Stomach (tissue), 19 donors: ENCODE results near the gene AKAP9. TPM values are rescaled to one million over a fixed set of nuclear protein-coding genes. Genes with fewer than 3 reads are reported as not detected.
"Not testable (repeated sequence)": the region's sequence is repeated elsewhere in the genome, so short reads cannot be mapped to it uniquely, and the experiment has no call there.

Experiments
- DNase-seq, 2 donors: peaks; one replicate each; pipeline versions ENCODE4 v3.0.0 to v3.0.0-alpha.2; 2013 to 2019
- H3K27ac ChIP-seq, 5 donors: fragments of 200-600 bp in 4 of 5; sonication (generic) in 4 of 5; one replicate each; pipeline ENCODE4 v1.5.1; 2013 to 2019; ENCODE audit warnings: mild to moderate bottlenecking in 1 of 5, moderate library complexity in 1 of 5
- H3K27me3 ChIP-seq, 3 donors: fragments of 200-600 bp; sonication (generic); one replicate each; pipeline ENCODE4 v1.5.1; 2017 to 2019; ENCODE audit warnings: mixed run types in 1 of 3
- H3K36me3 ChIP-seq, 4 donors: fragments of 200-600 bp; sonication (generic); 1 replicate in 3 of 4; 2 replicates in 1 of 4; pipeline ENCODE4 v1.5.1; 2016 to 2019
- H3K4me1 ChIP-seq, 4 donors: fragments of 200-600 bp; sonication (generic); one replicate each; pipeline ENCODE4 v1.5.1; 2016 to 2019
- H3K4me3 ChIP-seq, 4 donors: fragments of 200-600 bp; sonication (generic) in 3 of 4; one replicate each; pipeline ENCODE4 v1.5.1; 2016 to 2019; ENCODE audit warnings: mild to moderate bottlenecking in 1 of 4
- H3K9me3 ChIP-seq, 4 donors: fragments of 200-600 bp; sonication (generic); one replicate each; pipeline ENCODE4 v1.5.1; 2016 to 2019
- EP300 ChIP-seq: sonication (generic); formaldehyde crosslinking; IDR thresholded peaks from one replicate; pipeline ENCODE4 v1.6.1; 2017; ENCODE audit warnings: antibody characterized with exemption
- POLR2A ChIP-seq, 4 donors: fragments of 450-650 bp; IDR thresholded peaks; one replicate each; pipeline ENCODE4 v1.6.1; 2016; ENCODE audit warnings: antibody characterized with exemption in 4 of 4, control low read depth in 2 of 4, mild to moderate bottlenecking in 1 of 4, moderate library complexity in 1 of 4
- POLR2AphosphoS5 ChIP-seq, 3 donors: sonication (generic); formaldehyde crosslinking; IDR thresholded peaks; one replicate each; pipeline ENCODE4 v1.6.1; 2016; ENCODE audit warnings: antibody characterized with exemption in 3 of 3
- WGBS, 5 donors: extraction: QIAGEN DNeasy Blood & Tissue Kit in 3 of 5; methylation state at CpG; one replicate each; pipeline versions ENCODE4 v1.1.5 to v1.1.7; 2013 to 2018; 5-methylcytosine and 5-hydroxymethylcytosine counted together
- intact Hi-C: fragments of 100-400 bp; cut with DNase I; formaldehyde crosslinking; loops from one replicate; pipeline ENCODE4 v1.15.1; 2023; ENCODE audit warnings: low total_unique reads
- long read RNA-seq, 10 donors: transcript quantifications; one replicate each; lab custom pipeline, GENCODE V29; 2026
- polyA plus RNA-seq, 3 donors: library from polyadenylated mRNA; stranded (reverse); fragments of 200-250 nt; gene quantifications; one replicate each; pipeline ENCODE4 v1.2.3, GENCODE V29; 2013
- total RNA-seq, 5 donors: library from RNA; depleted of rRNA; stranded (reverse); fragments of >200 nt; gene quantifications; one replicate each; pipeline versions ENCODE4 v1.1.0 to v1.2.3, GENCODE V29; 2014 to 2016
- TF ChIP-seq, protein P1 (sequence below), 7 experiments: fragments of 450-650 bp in 4 of 7; fragments of 200-600 bp in 3 of 7; sonication (generic) in 3 of 7; IDR thresholded peaks; one replicate each; pipeline ENCODE4 v1.5.1; 2016 to 2019; ENCODE audit warnings: antibody characterized with exemption in 7 of 7, control low read depth in 2 of 7, mild to moderate bottlenecking in 1 of 7
- donor health status: healthy with polysubstance abuse.
- donor health status: Bipolar disorder and iron deficiency.
- donor health status: healthy.

AKAP9 gene
- 100 to 1,000 TPM; 109 to 149 (median 118) TPM for total RNA-seq
- 10 to 100 TPM in 2 of 3 donors, 1 to 10 TPM in 1; 5.7 to 13.8 (median 10.8) TPM for polyA plus RNA-seq
- long read RNA-seq, donor 1, partial matches to known transcripts, result 14 of 14 reads
- long read RNA-seq, donor 1, other reads (novel, unspliced or antisense), result 0 of 14 reads
- long read RNA-seq, donor 2, partial matches to known transcripts, result 27 of 29 reads
- long read RNA-seq, donor 2, other reads (novel, unspliced or antisense), result 0 of 29 reads
- long read RNA-seq, donor 3, partial matches to known transcripts, result 0 of 1 reads
- long read RNA-seq, donor 3, other reads (novel, unspliced or antisense), result 0 of 1 reads
- long read RNA-seq, donor 4, result 0 reads
- long read RNA-seq, donor 5, partial matches to known transcripts, result 5 of 8 reads
- long read RNA-seq, donor 5, other reads (novel, unspliced or antisense), result 0 of 8 reads
- long read RNA-seq, donor 6, partial matches to known transcripts, result 62 of 64 reads
- long read RNA-seq, donor 6, other reads (novel, unspliced or antisense), result 0 of 64 reads
- long read RNA-seq, donor 7, partial matches to known transcripts, result 0 of 1 reads
- long read RNA-seq, donor 7, other reads (novel, unspliced or antisense), result 0 of 1 reads
- long read RNA-seq, donor 8, partial matches to known transcripts, result 11 of 30 reads
- long read RNA-seq, donor 8, other reads (novel, unspliced or antisense), result 17 of 30 reads
- long read RNA-seq, donor 9, partial matches to known transcripts, result 11 of 12 reads
- long read RNA-seq, donor 9, other reads (novel, unspliced or antisense), result 0 of 12 reads
- long read RNA-seq, donor 10, partial matches to known transcripts, result 6 of 9 reads
- long read RNA-seq, donor 10, other reads (novel, unspliced or antisense), result 0 of 9 reads

DNA sequence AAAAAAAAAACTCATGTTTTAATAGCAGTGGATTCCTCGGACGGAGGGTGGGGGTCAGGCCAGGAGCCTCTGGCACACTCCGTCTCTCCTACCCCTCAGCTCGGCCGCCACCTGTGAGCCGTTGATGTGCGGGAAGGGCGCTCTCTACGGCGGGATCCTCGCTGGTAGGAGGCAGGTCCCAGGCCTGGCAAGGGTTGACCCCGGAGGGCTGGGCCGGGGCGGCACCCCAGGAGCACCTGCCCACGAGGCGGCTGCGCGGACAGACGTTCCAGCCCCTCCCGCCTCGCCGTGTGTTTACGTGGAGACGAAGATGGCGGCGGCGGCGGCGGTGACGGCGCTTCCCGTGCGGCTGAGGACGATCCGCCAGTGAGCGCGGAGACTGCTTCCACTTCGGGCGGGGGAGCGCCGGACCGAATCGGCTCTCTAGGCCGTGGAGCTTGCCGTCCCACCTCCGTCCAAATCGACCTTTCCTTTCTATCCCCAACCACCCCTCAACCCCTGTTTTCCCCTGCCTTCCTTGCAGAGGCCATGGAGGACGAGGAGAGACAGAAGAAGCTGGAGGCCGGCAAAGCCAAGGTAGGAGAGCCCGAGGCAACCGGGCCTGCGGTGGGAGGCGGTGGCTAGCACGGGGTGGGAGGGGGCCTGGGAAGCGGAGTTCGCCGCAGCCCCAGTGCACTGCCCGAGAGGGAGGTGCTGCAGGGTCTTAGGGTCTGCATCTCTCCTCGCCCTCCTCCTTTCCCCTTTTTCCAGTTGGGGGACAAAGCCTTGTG, at the start of gene AKAP9:
AKAP9 (plus strand) TSS at position 291 of the 770 bp plus-strand sequence; CDS start at position 529, 238 bp downstream.
- no peaks in the 10 kb centered on the region for H3K27me3 ChIP-seq

DNA sequence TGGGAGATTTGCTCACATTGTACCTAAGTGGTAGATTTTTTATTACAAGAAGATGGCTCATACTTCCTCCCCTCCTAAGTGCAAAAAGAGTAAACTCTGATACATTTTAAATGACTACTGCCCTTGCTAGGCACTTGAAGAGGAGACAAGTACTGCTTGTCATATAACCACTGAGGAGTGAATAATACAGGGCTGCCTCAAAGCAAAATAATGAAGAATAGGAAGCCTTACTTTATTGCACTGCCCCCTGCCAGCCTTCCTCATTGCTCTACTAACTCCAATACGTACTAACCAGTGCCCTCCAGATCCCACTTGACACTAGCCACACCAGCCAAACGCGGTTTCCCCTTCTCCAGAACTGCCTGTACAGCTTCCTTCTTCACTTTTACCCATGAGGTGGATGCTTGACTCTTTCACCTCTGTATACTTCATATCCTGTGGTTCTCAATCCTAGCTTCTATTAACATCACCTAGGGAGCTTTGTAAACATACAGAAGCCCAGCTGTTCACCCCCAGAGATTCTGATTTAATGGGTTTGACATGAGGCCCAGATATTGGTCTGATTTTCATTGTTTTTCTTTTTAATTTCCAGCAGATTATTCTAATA, 48.5 kb upstream of the AKAP9 start:
- WGBS, 5 donors, result 45 to 70% (median 59%) methylated on average over 3 of the region's 3 CpGs

More for the DNA sequence above, at the start of gene AKAP9:
- H3K4me1 ChIP-seq, result peaks cover 12 to 54% (median 42%) of the 10 kb centered on the region in 4 donors
- H3K27ac ChIP-seq, result peak within 1 kb of the TSS; percentile 86 to 95 (median 93)
- TF ChIP-seq EP300, result no peak
- peak in 2 of 4 donors; percentile 48 to 70 for TF ChIP-seq POLR2A (IDR thresholded peaks at IDR 0.05)
- TF ChIP-seq POLR2AphosphoS5 (IDR thresholded peaks at IDR 0.05), result peak; percentile 70 to 94 (median 87)
- TF ChIP-seq, protein P1, sequence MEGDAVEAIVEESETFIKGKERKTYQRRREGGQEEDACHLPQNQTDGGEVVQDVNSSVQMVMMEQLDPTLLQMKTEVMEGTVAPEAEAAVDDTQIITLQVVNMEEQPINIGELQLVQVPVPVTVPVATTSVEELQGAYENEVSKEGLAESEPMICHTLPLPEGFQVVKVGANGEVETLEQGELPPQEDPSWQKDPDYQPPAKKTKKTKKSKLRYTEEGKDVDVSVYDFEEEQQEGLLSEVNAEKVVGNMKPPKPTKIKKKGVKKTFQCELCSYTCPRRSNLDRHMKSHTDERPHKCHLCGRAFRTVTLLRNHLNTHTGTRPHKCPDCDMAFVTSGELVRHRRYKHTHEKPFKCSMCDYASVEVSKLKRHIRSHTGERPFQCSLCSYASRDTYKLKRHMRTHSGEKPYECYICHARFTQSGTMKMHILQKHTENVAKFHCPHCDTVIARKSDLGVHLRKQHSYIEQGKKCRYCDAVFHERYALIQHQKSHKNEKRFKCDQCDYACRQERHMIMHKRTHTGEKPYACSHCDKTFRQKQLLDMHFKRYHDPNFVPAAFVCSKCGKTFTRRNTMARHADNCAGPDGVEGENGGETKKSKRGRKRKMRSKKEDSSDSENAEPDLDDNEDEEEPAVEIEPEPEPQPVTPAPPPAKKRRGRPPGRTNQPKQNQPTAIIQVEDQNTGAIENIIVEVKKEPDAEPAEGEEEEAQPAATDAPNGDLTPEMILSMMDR (IDR thresholded peaks at IDR 0.05), result no peak
- H3K9me3 ChIP-seq, result no peaks in the 10 kb centered on the region
- intact Hi-C loops, result no loop called here
- WGBS, 5 donors, result 0 to 1% (median 0%) methylated on average over 25 to 59 of the region's 59 CpGs
- peak within 1 kb of the TSS; percentile 62 to 88 (median 74) for H3K4me3 ChIP-seq
- DNase-seq, result peak; percentile 94 to 97
- no peaks in the 10 kb centered on the region for H3K36me3 ChIP-seq

DNA sequence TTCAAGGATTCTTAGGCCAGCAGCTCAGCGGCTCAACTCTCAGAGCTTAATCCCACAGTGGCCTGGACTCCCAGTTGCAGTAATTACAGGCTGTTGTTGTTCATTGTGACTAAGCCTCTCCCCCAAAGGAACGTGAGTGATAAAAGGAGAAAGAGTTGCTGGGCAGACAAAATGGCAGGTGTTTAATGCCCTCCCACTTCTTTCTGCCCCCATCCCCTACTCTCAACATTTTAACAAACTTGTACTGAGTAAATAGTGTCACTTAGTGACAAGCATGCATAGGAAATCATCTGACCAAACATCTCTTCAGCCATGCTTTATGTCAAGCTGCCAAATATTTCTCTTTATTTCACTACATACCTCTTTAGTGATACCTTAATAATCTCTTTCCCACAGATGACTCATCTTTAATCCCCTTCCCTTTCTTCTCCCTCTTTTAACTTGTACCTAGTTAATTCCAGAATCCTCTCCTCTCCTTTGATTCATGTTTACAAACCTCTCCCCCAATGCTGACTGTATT, 47.8 kb upstream of the AKAP9 start:
- H3K27me3 ChIP-seq, result no peaks in the 10 kb centered on the region
- H3K27ac ChIP-seq, result no peak overlapping the region
- DNase-seq, result no peak
- TF ChIP-seq POLR2A (IDR thresholded peaks at IDR 0.05) (no peak), POLR2AphosphoS5 (IDR thresholded peaks at IDR 0.05) (no peak), EP300 (no peak)
- TF ChIP-seq, protein P1 (IDR thresholded peaks at IDR 0.05), result no peak
- no peak overlapping the region for H3K4me3 ChIP-seq
- H3K36me3 ChIP-seq, result no peaks in the 10 kb centered on the region
- peaks cover 0 to 11% (median under 1%) of the 10 kb centered on the region in 4 donors for H3K9me3 ChIP-seq
- intact Hi-C loops, result no loop called here
- H3K4me1 ChIP-seq, result no peaks in the 10 kb centered on the region
- WGBS, 5 donors, result 40 to 50% (median 46%) methylated on average over 2 of the region's 2 CpGs

More for the DNA sequence above, 48.5 kb upstream of the AKAP9 start:
- no peak overlapping the region for H3K4me3 ChIP-seq
- no peaks in the 10 kb centered on the region for H3K27me3 ChIP-seq
- DNase-seq, result no peak
- no peaks in the 10 kb centered on the region for H3K36me3 ChIP-seq
- intact Hi-C loops, result no loop called here
- H3K27ac ChIP-seq, result no peak overlapping the region
- H3K4me1 ChIP-seq, result no peaks in the 10 kb centered on the region
- TF ChIP-seq EP300, result no peak
- TF ChIP-seq, protein P1 (IDR thresholded peaks at IDR 0.05), result no peak
- no peak for TF ChIP-seq POLR2A (IDR thresholded peaks at IDR 0.05)
- TF ChIP-seq POLR2AphosphoS5 (IDR thresholded peaks at IDR 0.05), result no peak
- H3K9me3 ChIP-seq, result peaks cover 0 to 18% (median 3%) of the 10 kb centered on the region in 4 donors

DNA sequence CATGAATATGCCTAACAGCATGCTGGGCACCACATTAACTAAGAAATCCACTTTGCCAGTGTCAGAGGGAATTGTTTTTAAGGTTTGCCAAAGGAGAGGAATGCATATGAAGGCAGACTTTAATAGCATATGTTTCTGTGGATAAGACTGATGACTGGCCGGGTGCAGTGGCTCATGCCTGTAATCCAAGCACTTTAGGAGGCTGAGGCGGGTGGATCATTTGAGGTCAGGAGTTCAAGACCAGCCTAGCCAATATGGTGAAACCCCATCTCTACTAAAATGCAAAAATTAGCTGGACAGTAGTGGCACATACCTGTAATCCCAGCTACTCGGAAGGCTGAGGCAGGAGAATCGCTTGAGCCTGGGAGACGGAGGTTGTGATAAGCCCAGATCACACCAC, 47.0 kb upstream of the AKAP9 start:
- H3K27ac ChIP-seq, H3K9me3 ChIP-seq, H3K4me3 ChIP-seq, DNase-seq, H3K4me1 ChIP-seq, H3K27me3 ChIP-seq, H3K36me3 ChIP-seq, intact Hi-C loops: not testable (repeated sequence)
- 78 to 95% (median 90%) methylated on average over 5 of the region's 5 CpGs for WGBS, 5 donors
